Stimulated activated naive CD8-positive, alpha-beta T cell treated with anti-CD3 and anti-CD28 coated beads, Interleukin-15, Interleukin-2, amounts not matched to agents 100 ng/mL and 50 ng/mL, for 24 hours (primary cell): ENCODE results near the gene USP6NL.

Source experiments
- H3K27ac Mint-ChIP-seq: one replicate; pipeline ENCODE4 v1.8.0; 2021; ENCODE audit warnings: mild to moderate bottlenecking, mixed read lengths
- H3K27me3 Mint-ChIP-seq: one replicate; pipeline ENCODE4 v1.8.0; 2021; ENCODE audit warnings: mixed read lengths
- H3K36me3 Mint-ChIP-seq: one replicate; pipeline ENCODE4 v1.8.0; 2021; ENCODE audit warnings: low read depth, mixed read lengths
- H3K4me1 Mint-ChIP-seq: one replicate; pipeline ENCODE4 v1.8.0; 2021; ENCODE audit warnings: low read depth, mixed read lengths
- H3K4me3 Mint-ChIP-seq: one replicate; pipeline ENCODE4 v1.8.0; 2021; ENCODE audit warnings: mild to moderate bottlenecking, mixed read lengths
- H3K9me3 Mint-ChIP-seq: one replicate; pipeline ENCODE4 v1.8.0; 2021; ENCODE audit warnings: mixed read lengths

USP6NL gene

DNA sequence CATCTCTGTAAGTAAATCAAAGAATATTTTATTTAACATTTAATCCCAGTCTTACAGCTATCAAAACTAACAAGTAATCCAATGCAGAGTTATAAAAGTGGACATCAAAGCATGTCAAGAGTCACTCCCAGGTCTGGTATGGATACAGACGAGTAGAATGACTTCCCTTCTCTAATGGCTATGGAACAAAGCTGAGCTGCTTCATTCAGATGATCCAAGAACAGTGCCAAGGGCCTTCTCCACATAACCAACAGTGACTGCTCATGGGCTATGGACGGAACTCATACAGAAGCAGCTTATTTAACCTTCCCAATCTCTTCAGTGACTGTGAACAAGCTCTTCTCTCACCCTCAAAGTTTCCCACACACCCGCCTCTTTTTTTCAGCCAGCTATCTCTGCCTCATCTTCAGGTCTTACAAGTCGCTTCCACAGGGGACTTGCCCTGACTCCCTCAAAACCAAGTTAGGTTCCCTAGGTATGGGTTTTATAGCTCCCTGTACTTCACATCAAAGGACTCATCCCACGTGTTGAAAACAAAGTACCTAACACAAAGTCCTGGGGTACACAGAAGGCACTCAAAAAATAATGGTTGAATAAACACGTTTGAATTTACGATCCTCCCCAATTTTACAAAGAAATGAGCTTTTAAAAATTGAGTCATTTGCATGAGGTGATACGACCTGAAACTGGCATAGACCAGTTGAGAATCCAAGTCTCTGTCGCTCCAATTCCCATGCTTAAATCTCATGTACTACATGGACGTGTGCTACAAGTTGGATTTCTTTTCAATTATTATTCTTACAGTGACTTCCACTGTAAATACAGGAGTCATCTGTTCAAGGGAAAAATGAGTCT is 3.1 kb downstream of the USP6NL start:
- peaks cover 9% of the 10 kb centered on the region for H3K27me3 Mint-ChIP-seq
- no peaks in the 10 kb centered on the region for H3K36me3 Mint-ChIP-seq
- H3K9me3 Mint-ChIP-seq: no peaks in the 10 kb centered on the region
- H3K27ac Mint-ChIP-seq: peak overlapping the region; percentile 26
- H3K4me3 Mint-ChIP-seq: peak overlapping the region; percentile 3
- H3K4me1 Mint-ChIP-seq: peaks cover 75% of the 10 kb centered on the region

DNA sequence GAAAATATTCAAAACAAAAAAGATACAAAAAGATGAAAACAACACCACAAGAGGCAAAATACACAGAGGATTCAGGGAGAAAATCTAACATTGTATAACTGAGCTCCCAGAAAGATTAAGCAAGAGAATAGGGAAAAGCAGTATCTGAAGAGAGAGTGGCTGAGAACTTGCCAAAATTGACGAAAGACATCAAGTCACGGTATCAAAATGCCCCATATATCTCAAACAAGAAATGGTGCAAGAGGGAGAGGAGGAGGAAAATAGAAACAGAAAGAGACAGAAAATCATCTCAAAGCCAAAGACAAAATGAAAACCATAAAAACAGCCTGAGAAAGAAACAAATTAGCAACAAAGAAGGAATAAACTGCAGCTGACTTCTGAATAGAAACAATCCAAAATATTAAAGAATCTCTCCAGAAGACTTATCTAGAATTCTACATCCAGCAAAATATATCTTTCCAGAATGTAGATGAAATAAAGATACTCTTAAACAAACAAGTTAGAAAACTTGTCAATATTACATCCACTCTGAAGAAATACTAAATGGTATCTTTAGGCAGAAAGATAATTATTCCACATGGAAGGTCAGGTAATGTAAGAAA is 5.5 kb downstream of the USP6NL start:
- Mint-ChIP-seq H3K9me3 (no peaks in the 10 kb centered on the region), H3K4me1 (peaks cover 77% of the 10 kb centered on the region)

DNA sequence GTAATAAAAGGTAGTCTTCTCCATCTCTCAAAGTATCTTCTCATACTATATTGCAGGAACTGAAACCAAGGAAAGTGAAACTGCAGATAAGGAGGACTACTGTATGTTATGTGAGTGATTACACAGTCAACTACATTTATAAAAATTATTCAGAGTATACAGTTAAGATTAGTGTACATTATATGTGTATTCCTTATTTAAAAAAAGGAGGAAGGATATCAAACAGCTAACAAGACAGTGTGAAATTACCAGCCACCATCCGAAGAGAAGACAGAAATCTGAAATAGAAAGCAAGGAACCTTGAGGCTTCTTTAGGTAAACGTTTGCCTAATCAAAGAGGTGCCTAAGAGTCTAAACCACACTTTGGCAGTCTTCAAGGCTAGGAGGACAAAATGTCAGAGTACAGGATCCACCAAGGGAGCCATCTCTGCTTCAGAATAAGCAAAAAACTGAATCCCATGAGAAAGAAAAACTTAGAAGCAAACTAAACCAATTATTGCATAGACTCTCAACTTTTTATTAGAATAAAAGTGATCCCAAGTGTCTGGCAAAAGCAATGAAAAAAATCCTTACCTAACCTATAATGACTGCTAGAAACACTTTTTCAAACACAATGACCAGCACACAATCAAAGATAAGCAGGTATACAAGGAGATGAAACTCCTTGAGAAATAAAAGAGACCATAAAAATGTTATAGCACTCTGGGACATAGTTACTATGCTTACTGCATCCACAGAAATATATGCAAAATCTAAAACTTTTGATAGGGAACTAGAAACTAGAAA is 6.4 kb downstream of the USP6NL start:
- no peaks in the 10 kb centered on the region for H3K9me3 Mint-ChIP-seq
- H3K4me1 Mint-ChIP-seq: peaks cover 73% of the 10 kb centered on the region
- peak overlapping the region; percentile 36 for H3K27ac Mint-ChIP-seq
- H3K36me3 Mint-ChIP-seq: no peaks in the 10 kb centered on the region
- peak overlapping the region; percentile 69 for H3K4me3 Mint-ChIP-seq
- H3K27me3 Mint-ChIP-seq: no peaks in the 10 kb centered on the region

More for the DNA sequence above, 5.5 kb downstream of the USP6NL start:
- Mint-ChIP-seq H3K36me3 (no peaks in the 10 kb centered on the region), H3K27ac (peak overlapping the region; percentile 1), H3K27me3 (peaks cover 4% of the 10 kb centered on the region), H3K4me3 (peak overlapping the region; percentile 2)

DNA sequence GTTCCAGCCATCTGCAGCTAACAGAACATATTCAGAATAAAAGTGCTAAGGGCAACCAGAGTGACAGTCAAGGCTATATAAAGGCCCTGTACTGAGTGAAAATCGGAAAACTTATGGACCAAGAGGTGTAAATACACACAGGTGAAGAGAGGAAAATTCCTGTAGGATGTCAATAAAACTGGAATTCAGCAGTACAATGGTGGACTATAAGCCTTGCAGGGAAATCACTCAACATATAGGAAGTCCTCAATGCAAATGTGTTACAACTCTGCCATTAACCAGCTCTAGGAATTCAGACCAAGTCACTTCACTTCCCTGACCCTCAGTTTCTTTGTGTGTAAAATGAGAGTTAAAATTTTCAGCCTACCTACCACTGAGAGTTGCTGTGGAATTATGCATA is 7.7 kb downstream of the USP6NL start:
- H3K27ac Mint-ChIP-seq: no peak overlapping the region
- peaks cover 69% of the 10 kb centered on the region for H3K4me1 Mint-ChIP-seq
- no peak overlapping the region for H3K4me3 Mint-ChIP-seq
- H3K36me3 Mint-ChIP-seq: no peaks in the 10 kb centered on the region
- no peaks in the 10 kb centered on the region for H3K9me3 Mint-ChIP-seq
- no peaks in the 10 kb centered on the region for H3K27me3 Mint-ChIP-seq

DNA sequence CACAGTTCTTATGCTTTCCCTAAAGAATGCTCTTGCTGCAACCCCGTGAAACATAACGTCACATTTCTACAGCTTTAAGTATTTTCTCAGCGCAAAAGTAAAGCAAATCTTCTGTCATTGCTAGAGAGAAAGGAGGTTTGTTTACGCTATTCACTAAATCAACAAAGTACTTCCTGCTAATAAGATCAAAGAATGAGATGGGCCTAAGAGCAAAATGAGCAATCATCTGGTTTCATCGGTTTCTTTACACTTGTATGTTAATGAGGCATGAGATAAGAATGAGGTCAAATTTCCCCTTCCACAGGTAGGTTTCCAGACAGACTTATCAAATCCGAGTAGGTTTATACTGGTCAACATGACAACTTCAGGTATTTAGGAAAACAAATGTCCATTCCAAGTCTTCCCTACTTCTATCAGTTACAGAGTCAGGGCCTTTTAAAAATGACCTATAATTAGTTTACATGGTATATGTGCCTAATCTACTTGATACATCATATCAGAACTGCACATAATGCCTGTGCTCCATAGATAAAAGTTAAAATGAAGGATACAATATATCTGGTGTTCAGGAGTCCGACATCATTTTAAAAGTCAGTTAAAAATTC is 8.4 kb downstream of the USP6NL start:
- no peaks in the 10 kb centered on the region for H3K36me3 Mint-ChIP-seq
- H3K9me3 Mint-ChIP-seq: no peaks in the 10 kb centered on the region
- H3K4me3 Mint-ChIP-seq: no peak overlapping the region
- no peak overlapping the region for H3K27ac Mint-ChIP-seq
- H3K4me1 Mint-ChIP-seq: peaks cover 64% of the 10 kb centered on the region
- no peaks in the 10 kb centered on the region for H3K27me3 Mint-ChIP-seq

DNA sequence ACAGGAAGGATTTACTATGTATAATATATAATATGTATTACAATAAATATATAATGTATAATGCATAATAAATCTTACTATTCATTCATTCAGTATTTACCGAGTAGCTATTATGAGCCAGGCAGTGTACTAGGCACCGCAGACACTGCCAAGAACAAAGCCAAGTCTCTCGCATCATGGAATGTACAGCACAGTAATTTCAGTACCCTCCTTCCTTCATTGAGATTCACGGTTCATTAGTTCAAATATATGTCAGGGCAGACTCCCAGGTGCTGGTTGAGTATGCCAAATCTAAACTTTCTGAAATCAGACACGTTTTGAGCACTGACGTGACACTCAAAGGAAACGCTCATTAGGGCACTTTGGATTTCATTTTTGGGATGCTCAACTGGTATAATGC is 9.1 kb downstream of the USP6NL start:
- Mint-ChIP-seq H3K27ac (no peak overlapping the region), H3K27me3 (no peaks in the 10 kb centered on the region), H3K4me1 (peaks cover 59% of the 10 kb centered on the region), H3K9me3 (no peaks in the 10 kb centered on the region), H3K36me3 (no peaks in the 10 kb centered on the region), H3K4me3 (no peak overlapping the region)

DNA sequence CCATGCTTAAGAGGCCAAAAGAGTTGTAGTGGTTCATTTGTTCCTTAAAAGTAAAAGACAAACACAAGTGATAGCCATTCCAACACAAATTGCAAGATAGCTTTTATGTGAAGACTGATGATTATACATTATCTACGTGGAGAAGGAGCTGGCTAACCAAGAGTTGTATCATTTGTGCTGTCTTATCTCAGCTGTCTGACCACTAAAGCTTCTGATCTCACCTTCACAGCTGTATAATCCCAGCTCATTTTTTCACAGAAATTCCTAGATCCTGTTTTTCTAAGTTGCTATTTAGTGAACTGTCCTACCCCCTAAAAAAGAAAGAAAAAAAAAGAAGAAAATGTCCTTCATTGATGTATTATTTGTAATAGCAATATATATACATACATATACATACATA is 9.8 kb downstream of the USP6NL start:
- peaks cover 5% of the 10 kb centered on the region for H3K36me3 Mint-ChIP-seq
- H3K27me3 Mint-ChIP-seq: no peaks in the 10 kb centered on the region
- H3K4me3 Mint-ChIP-seq: no peak overlapping the region
- H3K27ac Mint-ChIP-seq: no peak overlapping the region
- no peaks in the 10 kb centered on the region for H3K9me3 Mint-ChIP-seq
- H3K4me1 Mint-ChIP-seq: peaks cover 54% of the 10 kb centered on the region

DNA sequence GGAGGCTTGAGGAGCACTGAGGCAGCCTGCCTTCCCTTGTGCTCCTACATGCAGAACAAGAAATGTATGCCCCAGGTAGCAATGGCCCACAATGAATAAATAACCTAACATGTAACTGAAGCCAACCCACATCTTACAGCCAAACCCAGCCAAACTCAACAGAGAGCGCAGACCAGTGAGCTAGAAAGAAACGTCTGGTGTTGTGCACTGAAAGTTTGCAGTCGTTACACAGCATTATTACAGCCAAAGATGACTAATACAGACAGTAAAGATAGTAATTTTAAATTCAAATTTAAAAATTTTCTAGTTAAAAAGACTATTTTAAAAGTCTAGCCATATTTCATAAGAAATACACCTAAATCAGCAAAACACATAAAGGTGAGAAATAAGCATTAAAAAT is 11.2 kb downstream of the USP6NL start:
- no peaks in the 10 kb centered on the region for H3K9me3 Mint-ChIP-seq
- peaks cover 48% of the 10 kb centered on the region for H3K4me1 Mint-ChIP-seq
- peaks cover 11% of the 10 kb centered on the region for H3K36me3 Mint-ChIP-seq
- H3K4me3 Mint-ChIP-seq: no peak overlapping the region
- no peak overlapping the region for H3K27ac Mint-ChIP-seq
- no peaks in the 10 kb centered on the region for H3K27me3 Mint-ChIP-seq

DNA sequence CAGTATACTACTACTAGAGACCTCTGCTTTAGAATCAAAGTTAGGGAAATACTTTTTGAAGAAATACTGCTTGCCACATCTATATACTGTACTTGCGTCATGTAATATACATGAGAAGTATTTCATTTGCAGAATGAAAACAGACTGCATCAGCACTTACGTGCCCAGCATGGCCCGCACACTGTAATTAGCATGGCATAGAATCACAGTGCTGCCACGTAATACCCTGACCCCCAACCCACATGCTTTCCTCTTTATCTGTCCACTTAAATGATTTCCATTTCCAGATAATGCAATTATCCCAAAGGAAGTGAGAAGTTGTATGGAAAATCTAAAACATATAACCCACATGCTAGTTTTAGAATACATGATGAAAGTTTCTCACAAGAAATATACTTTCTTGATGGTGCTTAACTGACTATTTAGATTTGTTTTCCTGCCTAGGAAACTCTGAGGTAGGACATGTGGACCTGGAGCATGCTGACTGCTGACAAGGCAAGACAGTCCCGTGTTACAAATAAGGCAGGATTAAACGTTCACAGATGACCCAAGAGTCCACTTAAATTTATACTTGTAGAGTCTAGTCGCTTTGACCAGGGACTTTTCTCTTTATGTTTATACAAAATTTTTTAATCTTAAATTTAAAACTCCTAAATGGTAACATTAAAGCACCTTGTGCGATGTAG is 12.6 kb downstream of the USP6NL start:
- H3K36me3 Mint-ChIP-seq: peaks cover 12% of the 10 kb centered on the region
- peaks cover 45% of the 10 kb centered on the region for H3K4me1 Mint-ChIP-seq
- H3K4me3 Mint-ChIP-seq: no peak overlapping the region
- no peak overlapping the region for H3K27ac Mint-ChIP-seq
- no peaks in the 10 kb centered on the region for H3K27me3 Mint-ChIP-seq
- no peaks in the 10 kb centered on the region for H3K9me3 Mint-ChIP-seq

DNA sequence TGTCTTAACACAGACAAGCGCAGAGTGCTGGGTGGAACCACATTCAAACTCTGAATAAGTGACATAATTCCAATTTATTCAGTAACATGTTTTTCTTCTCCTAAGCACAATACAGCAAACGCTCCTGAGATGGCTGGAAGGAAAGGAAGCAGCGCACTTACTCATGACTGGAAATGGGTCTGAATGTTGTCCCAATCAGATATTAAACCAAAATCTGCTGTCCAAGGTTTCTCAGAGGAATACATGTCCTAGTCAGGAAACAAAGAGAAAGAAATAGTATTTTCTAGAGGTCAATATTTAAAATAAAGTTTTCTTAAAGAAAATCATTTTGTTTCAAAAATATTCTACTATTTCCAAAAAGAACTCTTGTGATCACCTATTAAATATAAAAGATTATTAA is 14.0 kb downstream of the USP6NL start:
- no peak overlapping the region for H3K4me3 Mint-ChIP-seq
- H3K27me3 Mint-ChIP-seq: no peaks in the 10 kb centered on the region
- H3K9me3 Mint-ChIP-seq: no peaks in the 10 kb centered on the region

DNA sequence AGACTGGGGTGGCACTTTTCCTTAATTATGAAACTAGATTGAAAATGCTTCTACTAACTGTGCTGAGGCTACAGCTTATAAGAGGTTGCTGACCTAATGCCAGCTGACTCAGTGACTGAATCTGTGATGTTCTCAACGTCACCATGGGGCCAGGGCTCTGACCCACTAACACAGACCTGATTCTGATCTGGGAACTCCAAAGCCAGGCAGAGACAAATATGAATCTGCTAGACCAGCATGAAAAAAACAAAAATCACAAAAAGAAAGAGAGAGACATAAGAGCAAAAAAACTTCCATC is 16.1 kb downstream of the USP6NL start:
- peaks cover 28% of the 10 kb centered on the region for H3K4me1 Mint-ChIP-seq
- H3K9me3 Mint-ChIP-seq: no peaks in the 10 kb centered on the region
- H3K4me3 Mint-ChIP-seq: no peak overlapping the region
- H3K27ac Mint-ChIP-seq: no peak overlapping the region
- H3K27me3 Mint-ChIP-seq: no peaks in the 10 kb centered on the region
- H3K36me3 Mint-ChIP-seq: peaks cover 12% of the 10 kb centered on the region

More for the DNA sequence above, 14.0 kb downstream of the USP6NL start:
- Mint-ChIP-seq H3K36me3 (peaks cover 12% of the 10 kb centered on the region), H3K27ac (no peak overlapping the region), H3K4me1 (peaks cover 35% of the 10 kb centered on the region)

DNA sequence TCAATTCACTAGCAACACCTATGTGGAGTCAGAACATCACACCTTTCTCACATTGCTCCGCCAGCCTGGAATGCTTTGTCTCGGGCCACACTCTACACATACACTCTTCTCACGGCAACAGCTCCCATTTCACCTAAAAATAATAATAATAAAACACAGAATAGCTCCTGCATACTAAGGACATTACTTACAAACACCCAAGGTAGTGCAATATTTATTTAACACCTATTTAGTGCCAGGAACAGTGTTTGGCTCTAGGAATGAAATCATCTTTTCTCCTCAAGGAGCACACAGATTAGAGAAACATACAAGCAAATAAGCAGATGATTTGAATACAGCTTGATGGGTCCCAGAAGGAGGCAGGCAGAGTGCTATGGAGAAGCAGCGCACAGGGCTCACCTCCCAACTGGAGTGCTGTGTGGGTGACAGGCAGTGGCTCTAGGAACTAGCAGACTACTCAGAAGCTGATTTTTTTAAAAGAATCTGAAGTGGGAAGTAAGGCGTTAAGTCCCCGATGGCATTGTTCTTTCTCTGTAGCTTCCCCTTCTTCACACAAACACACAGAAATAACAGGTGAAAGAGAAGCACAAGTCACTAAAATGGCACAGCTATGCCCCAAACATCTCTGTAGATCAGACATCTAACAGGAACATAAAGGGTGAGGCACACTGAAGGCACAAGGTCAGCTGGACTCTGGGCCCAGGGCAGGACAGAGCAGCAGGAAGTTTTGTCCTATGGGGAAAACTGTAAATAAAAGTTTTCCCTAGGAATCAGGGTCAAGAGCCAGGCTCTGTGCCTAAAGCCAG is 16.7 kb downstream of the USP6NL start:
- Mint-ChIP-seq H3K27ac (no peak overlapping the region), H3K27me3 (no peaks in the 10 kb centered on the region)

DNA sequence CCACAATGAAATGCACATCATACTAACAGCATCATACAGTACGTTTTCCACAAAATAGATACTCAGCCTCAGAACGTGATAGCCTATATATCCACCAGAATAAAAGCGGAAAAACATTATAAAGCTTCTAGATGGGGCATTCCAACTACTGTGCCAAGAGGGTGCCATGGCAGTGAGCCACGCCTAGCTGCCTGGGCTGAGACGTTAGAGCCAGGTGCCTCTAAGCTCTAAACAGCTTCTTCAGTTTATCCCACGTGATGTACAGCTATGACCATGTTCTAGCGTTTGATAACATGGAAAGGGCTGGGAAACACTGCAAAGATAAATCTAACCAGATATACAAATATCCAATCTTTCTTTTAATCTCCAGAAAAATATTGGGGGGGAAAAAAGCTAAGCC is 17.8 kb downstream of the USP6NL start:
- Mint-ChIP-seq H3K27ac (no peak overlapping the region), H3K4me1 (peaks cover 17% of the 10 kb centered on the region), H3K4me3 (no peak overlapping the region), H3K36me3 (peaks cover 12% of the 10 kb centered on the region), H3K9me3 (no peaks in the 10 kb centered on the region), H3K27me3 (no peaks in the 10 kb centered on the region)

More for the DNA sequence above, 16.7 kb downstream of the USP6NL start:
- H3K4me3 Mint-ChIP-seq: no peak overlapping the region
- H3K9me3 Mint-ChIP-seq: no peaks in the 10 kb centered on the region
- H3K4me1 Mint-ChIP-seq: peaks cover 22% of the 10 kb centered on the region
- H3K36me3 Mint-ChIP-seq: peaks cover 12% of the 10 kb centered on the region

DNA sequence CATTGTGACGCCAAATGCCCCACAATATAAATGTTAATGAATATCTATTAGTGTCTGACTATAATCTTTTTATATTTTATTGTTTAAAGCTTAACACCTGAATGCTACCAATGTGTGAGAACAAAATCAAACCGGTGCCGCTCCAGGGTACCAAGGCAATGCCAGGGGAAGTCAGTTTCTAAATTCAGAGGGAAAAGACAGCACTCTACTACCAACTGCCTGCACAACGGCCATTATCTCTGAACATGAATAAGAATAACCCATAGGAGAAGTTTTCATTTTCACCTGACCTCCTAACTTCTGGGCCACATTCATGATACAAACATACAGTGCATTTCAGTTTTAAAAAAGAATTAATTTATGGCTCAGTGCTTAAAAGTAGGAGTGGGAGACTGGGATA is 21.7 kb downstream of the USP6NL start:
- H3K9me3 Mint-ChIP-seq: no peaks in the 10 kb centered on the region
- H3K4me1 Mint-ChIP-seq: peaks cover 28% of the 10 kb centered on the region
- H3K36me3 Mint-ChIP-seq: peaks cover 4% of the 10 kb centered on the region
- H3K27ac Mint-ChIP-seq: no peak overlapping the region
- no peak overlapping the region for H3K4me3 Mint-ChIP-seq
- no peaks in the 10 kb centered on the region for H3K27me3 Mint-ChIP-seq
